Measurements from ENCODE around the gene MDGA2.
"Not testable (repeated sequence)": the region's sequence is repeated elsewhere in the genome, so short reads cannot be mapped to it uniquely, and the experiment has no call there.

GRCh38 chr14:47624126-47624525 lies 51.3 kb downstream of the MDGA2 start:
- not testable (repeated sequence) for TF ChIP-seq EP300 (IDR thresholded peaks at IDR 0.05; ENCODE audit: borderline replicate concordance in 1 of 2, low read depth in 2 of 2, low read length in 2 of 2); PHF8 (conservative IDR thresholded peaks at IDR 0.05; ENCODE audit: low read depth, low read length); EZH2 (IDR thresholded peaks at IDR 0.05; ENCODE audit: low read depth, low read length, severe bottlenecking)

All from H1 (cell line).